HL-60 (cell line): ENCODE data around the gene IFNE.

ENCODE experiments used
- CTCF ChIP-seq: IDR thresholded peaks from one replicate; pipeline ENCODE4 v1.5.1; 2011; ENCODE audit warnings: low read length, control low read depth, inconsistent platforms; ENCODE audit not compliant: insufficient read depth
- GABPA ChIP-seq: IDR thresholded peaks from 2 replicates; pipeline ENCODE4 v1.6.1; 2012; ENCODE audit warnings: low read depth
- POLR2AphosphoS5 ChIP-seq: IDR thresholded peaks from 2 replicates; pipeline ENCODE4 v1.6.1; 2012; ENCODE audit warnings: low read depth
- REST ChIP-seq: IDR thresholded peaks from 2 replicates; pipeline ENCODE4 v1.6.1; 2012; ENCODE audit warnings: low read depth; ENCODE audit not compliant: insufficient replicate concordance

GRCh38 chr9:21465138-21465537 is 17.0 kb downstream of the IFNE start:
- TF ChIP-seq GABPA (no peak), CTCF (no peak), POLR2AphosphoS5 (no peak), REST (no peak)
